Mucosa of stomach (tissue), 1 donor: Measurements from ENCODE around the gene TRIM59.

Experiments used
- H3K27me3 ChIP-seq: one replicate; pipeline ENCODE4 v1.7.0; 2013; ENCODE audit warnings: mild to moderate bottlenecking, low read length; ENCODE audit not compliant: control insufficient read depth, insufficient read depth
- H3K36me3 ChIP-seq: one replicate; pipeline ENCODE4 v1.7.0; 2013; ENCODE audit warnings: low read length; ENCODE audit not compliant: control insufficient read depth, insufficient read depth
- H3K4me1 ChIP-seq: one replicate; pipeline ENCODE4 v1.7.0; 2013; ENCODE audit warnings: mild to moderate bottlenecking, low read length; ENCODE audit not compliant: control insufficient read depth, insufficient read depth
- H3K4me3 ChIP-seq: one replicate; pipeline ENCODE4 v1.7.0; 2013; ENCODE audit warnings: low read length
- H3K9ac ChIP-seq: one replicate; pipeline ENCODE4 v1.7.0; 2013; ENCODE audit warnings: mild to moderate bottlenecking, low read length, moderate library complexity
- H3K9me3 ChIP-seq: one replicate; pipeline ENCODE4 v1.7.0; 2013; ENCODE audit warnings: mild to moderate bottlenecking, low read length, moderate library complexity; ENCODE audit not compliant: control insufficient read depth
- donor health status: Pancreatic carcinoma.

Gene TRIM59

GRCh38 chr3:160474416-160474838 is 24.8 kb upstream of the TRIM59 start:
- H3K4me3 ChIP-seq, result no peak overlapping the region

GRCh38 chr3:160473978-160474377 is 24.4 kb upstream of the TRIM59 start:
- Histone ChIP-seq H3K4me3 (no peak overlapping the region), H3K9ac (no peak overlapping the region), H3K9me3 (no peaks in the 10 kb centered on the region), H3K36me3 (no peaks in the 10 kb centered on the region), H3K4me1 (no peaks in the 10 kb centered on the region), H3K27me3 (peaks cover 14% of the 10 kb centered on the region)

More at GRCh38 chr3:160474416-160474838, 24.8 kb upstream of the TRIM59 start:
- Histone ChIP-seq H3K27me3 (peaks cover 14% of the 10 kb centered on the region), H3K36me3 (no peaks in the 10 kb centered on the region), H3K4me1 (no peaks in the 10 kb centered on the region), H3K9me3 (no peaks in the 10 kb centered on the region), H3K9ac (no peak overlapping the region)

- Histone ChIP-seq H3K36me3 (no peaks in the 10 kb centered on the region), H3K4me3 (no peak overlapping the region), H3K4me1 (no peaks in the 10 kb centered on the region), H3K9ac (no peak overlapping the region), H3K27me3 (peaks cover 14% of the 10 kb centered on the region), H3K9me3 (no peaks in the 10 kb centered on the region)
These were observed 23.6 kb upstream of the TRIM59 start for GRCh38 chr3:160473221-160473620.

GRCh38 chr3:160472344-160472743 is 22.8 kb upstream of the TRIM59 start:
- H3K4me1 ChIP-seq, result no peaks in the 10 kb centered on the region
- no peaks in the 10 kb centered on the region for H3K9me3 ChIP-seq
- H3K27me3 ChIP-seq, result peaks cover 9% of the 10 kb centered on the region
- no peak overlapping the region for H3K9ac ChIP-seq
- H3K4me3 ChIP-seq, result no peak overlapping the region
- H3K36me3 ChIP-seq, result no peaks in the 10 kb centered on the region

- Histone ChIP-seq H3K27me3 (peaks cover 6% of the 10 kb centered on the region), H3K4me1 (no peaks in the 10 kb centered on the region), H3K9me3 (no peaks in the 10 kb centered on the region), H3K36me3 (no peaks in the 10 kb centered on the region), H3K4me3 (no peak overlapping the region), H3K9ac (no peak overlapping the region)
These were observed 22.3 kb upstream of the TRIM59 start for GRCh38 chr3:160471892-160472291.

- Histone ChIP-seq H3K9ac (no peak overlapping the region), H3K36me3 (no peaks in the 10 kb centered on the region), H3K4me3 (no peak overlapping the region), H3K4me1 (no peaks in the 10 kb centered on the region), H3K27me3 (peaks cover 6% of the 10 kb centered on the region), H3K9me3 (no peaks in the 10 kb centered on the region)
These were observed 20.6 kb upstream of the TRIM59 start for GRCh38 chr3:160470181-160470580.

- Histone ChIP-seq H3K4me3 (no peak overlapping the region), H3K27me3 (peaks cover 8% of the 10 kb centered on the region), H3K9ac (no peak overlapping the region), H3K4me1 (no peaks in the 10 kb centered on the region), H3K9me3 (no peaks in the 10 kb centered on the region), H3K36me3 (no peaks in the 10 kb centered on the region)
These were observed 15.4 kb upstream of the TRIM59 start for GRCh38 chr3:160464971-160465370.

GRCh38 chr3:160464321-160464720 is 14.7 kb upstream of the TRIM59 start:
- peaks cover 8% of the 10 kb centered on the region for H3K27me3 ChIP-seq
- no peaks in the 10 kb centered on the region for H3K4me1 ChIP-seq
- no peak overlapping the region for H3K9ac ChIP-seq
- H3K36me3 ChIP-seq, result no peaks in the 10 kb centered on the region
- H3K4me3 ChIP-seq, result no peak overlapping the region
- H3K9me3 ChIP-seq, result no peaks in the 10 kb centered on the region

- no peak overlapping the region for H3K4me3 ChIP-seq
- H3K9me3 ChIP-seq, result no peaks in the 10 kb centered on the region
- no peaks in the 10 kb centered on the region for H3K4me1 ChIP-seq
- peaks cover 8% of the 10 kb centered on the region for H3K27me3 ChIP-seq
- no peaks in the 10 kb centered on the region for H3K36me3 ChIP-seq
- no peak overlapping the region for H3K9ac ChIP-seq
These were observed 10.4 kb upstream of the TRIM59 start for GRCh38 chr3:160460033-160460432.

GRCh38 chr3:160459450-160459970 is 9.9 kb upstream of the TRIM59 start:
- peaks cover 8% of the 10 kb centered on the region for H3K27me3 ChIP-seq
- H3K36me3 ChIP-seq, result no peaks in the 10 kb centered on the region
- H3K4me1 ChIP-seq, result no peaks in the 10 kb centered on the region
- no peak overlapping the region for H3K4me3 ChIP-seq
- no peak overlapping the region for H3K9ac ChIP-seq
- H3K9me3 ChIP-seq, result no peaks in the 10 kb centered on the region

GRCh38 chr3:160458151-160458550 is 8.6 kb upstream of the TRIM59 start:
- peaks cover 4% of the 10 kb centered on the region for H3K27me3 ChIP-seq
- no peaks in the 10 kb centered on the region for H3K9me3 ChIP-seq
- H3K4me1 ChIP-seq, result no peaks in the 10 kb centered on the region
- no peak overlapping the region for H3K4me3 ChIP-seq
- no peaks in the 10 kb centered on the region for H3K36me3 ChIP-seq
- no peak overlapping the region for H3K9ac ChIP-seq

- no peaks in the 10 kb centered on the region for H3K9me3 ChIP-seq
- H3K4me1 ChIP-seq, result no peaks in the 10 kb centered on the region
- H3K4me3 ChIP-seq, result no peak overlapping the region
- H3K27me3 ChIP-seq, result no peaks in the 10 kb centered on the region
- no peaks in the 10 kb centered on the region for H3K36me3 ChIP-seq
- no peak overlapping the region for H3K9ac ChIP-seq
These were observed 6.3 kb upstream of the TRIM59 start for GRCh38 chr3:160455846-160456245.

- peaks cover 3% of the 10 kb centered on the region for H3K4me1 ChIP-seq
- no peaks in the 10 kb centered on the region for H3K27me3 ChIP-seq
- H3K4me3 ChIP-seq, result no peak overlapping the region
- no peak overlapping the region for H3K9ac ChIP-seq
- no peaks in the 10 kb centered on the region for H3K9me3 ChIP-seq
- no peaks in the 10 kb centered on the region for H3K36me3 ChIP-seq
These were observed 5.4 kb upstream of the TRIM59 start for GRCh38 chr3:160454995-160455394.
